SK-N-SH treated with all-trans-retinoic acid at 6 μM for 48 hours (cell line): ENCODE data around the gene SPATA45.

Experiments used
- ATAC-seq: fragments of 200-7000 bp; cut with Tn5 transposase; 3 replicates; pipeline ENCODE4 v1.9.1; 2020; ENCODE audit warnings: mild to moderate bottlenecking, moderate library complexity
- ARNTL ChIP-seq: fragments of 450-650 bp; formaldehyde crosslinking; IDR thresholded peaks from 2 replicates; pipeline ENCODE4 v1.5.0; 2020; ENCODE audit warnings: low read depth, mild to moderate bottlenecking, moderate library complexity, borderline replicate concordance
- BACH2 ChIP-seq: fragments of 250-450 bp; sonication (Bioruptor Pico); IDR thresholded peaks from 2 replicates; pipeline ENCODE4 v1.9.0; 2021; ENCODE audit warnings: mild to moderate bottlenecking, borderline replicate concordance
- CREB5 ChIP-seq: fragments of 250-450 bp; sonication (Bioruptor Pico); IDR thresholded peaks from 2 replicates; pipeline ENCODE4 v1.5.1; 2020; ENCODE audit warnings: low read depth, mild to moderate bottlenecking, moderate library complexity
- CSDC2 ChIP-seq: fragments of 250-450 bp; sonication (Bioruptor Pico); IDR thresholded peaks from 2 replicates; pipeline ENCODE4 v1.5.0; 2020; ENCODE audit warnings: mild to moderate bottlenecking, moderate library complexity
- CSRNP3 ChIP-seq: fragments of 250-450 bp; sonication (Bioruptor Pico); IDR thresholded peaks from 2 replicates; pipeline ENCODE4 v1.5.1; 2021; ENCODE audit warnings: mild to moderate bottlenecking, moderate library complexity
- ESRRG ChIP-seq: fragments of 250-450 bp; sonication (Bioruptor Pico); IDR thresholded peaks from 2 replicates; pipeline ENCODE4 v1.6.1; 2021; ENCODE audit warnings: mild to moderate bottlenecking
- ISL1 ChIP-seq: fragments of 250-450 bp; sonication (Bioruptor Pico); IDR thresholded peaks from 2 replicates; pipeline ENCODE4 v2.1.2; 2022; ENCODE audit warnings: mild to moderate bottlenecking, moderate library complexity
- OSR1 ChIP-seq: fragments of 250-450 bp; sonication (Bioruptor Pico); IDR thresholded peaks from 2 replicates; pipeline ENCODE4 v1.8.0; 2022; ENCODE audit warnings: moderate library complexity, mild to moderate bottlenecking, inconsistent platforms
- PATZ1 ChIP-seq: fragments of 250-450 bp; sonication (Bioruptor Pico); IDR thresholded peaks from 2 replicates; pipeline ENCODE4 v1.8.0; 2020; ENCODE audit warnings: mild to moderate bottlenecking, moderate library complexity, borderline replicate concordance
- POU6F1 ChIP-seq: fragments of 250-450 bp; sonication (Bioruptor Pico); IDR thresholded peaks from 2 replicates; pipeline ENCODE4 v1.8.0; 2021; ENCODE audit warnings: low read depth, mild to moderate bottlenecking, moderate library complexity, borderline replicate concordance
- PPARA ChIP-seq: fragments of 250-450 bp; sonication (Bioruptor Pico); IDR thresholded peaks from 2 replicates; pipeline ENCODE4 v1.5.0; 2020; ENCODE audit warnings: mild to moderate bottlenecking, borderline replicate concordance
- RARB ChIP-seq: fragments of 250-450 bp; sonication (Bioruptor Pico); IDR thresholded peaks from 2 replicates; pipeline ENCODE4 v1.8.0; 2021; ENCODE audit warnings: mild to moderate bottlenecking, moderate library complexity
- SNAI2 ChIP-seq: fragments of 250-450 bp; sonication (Bioruptor Pico); IDR thresholded peaks from 2 replicates; pipeline ENCODE4 v1.5.0; 2020; ENCODE audit warnings: mild to moderate bottlenecking, moderate library complexity
- TCF4 ChIP-seq: fragments of 250-450 bp; sonication (Bioruptor Pico); IDR thresholded peaks from 2 replicates; pipeline ENCODE4 v1.8.0; 2021; ENCODE audit warnings: mild to moderate bottlenecking, moderate library complexity, borderline replicate concordance
- TOX ChIP-seq: fragments of 250-450 bp; sonication (Bioruptor Pico); IDR thresholded peaks from 2 replicates; pipeline ENCODE4 v1.8.0; 2021; ENCODE audit warnings: mild to moderate bottlenecking, moderate library complexity, borderline replicate concordance
- TSHZ2 ChIP-seq: fragments of 250-450 bp; sonication (Bioruptor Pico); IDR thresholded peaks from 2 replicates; pipeline ENCODE4 v1.5.0; 2020; ENCODE audit warnings: mild to moderate bottlenecking, moderate library complexity
- ZC3H10 ChIP-seq: fragments of 250-450 bp; sonication (Bioruptor Pico); IDR thresholded peaks from 2 replicates; pipeline ENCODE4 v1.5.1; 2021; ENCODE audit warnings: mild to moderate bottlenecking, moderate library complexity
- ZFP30 ChIP-seq: fragments of 450-650 bp; formaldehyde crosslinking; IDR thresholded peaks from 2 replicates; pipeline ENCODE4 v1.5.0; 2022; ENCODE audit warnings: mild to moderate bottlenecking, moderate library complexity
- ZNF565 ChIP-seq: fragments of 450-650 bp; formaldehyde crosslinking; conservative IDR thresholded peaks from 2 replicates; pipeline ENCODE4 v1.5.0; 2020; ENCODE audit warnings: low read depth, mild to moderate bottlenecking, moderate library complexity
- ZNF70 ChIP-seq: fragments of 450-650 bp; formaldehyde crosslinking; IDR thresholded peaks from 2 replicates; pipeline ENCODE4 v1.5.0; 2020; ENCODE audit warnings: mild to moderate bottlenecking, moderate library complexity

Gene SPATA45

GRCh38 chr1:212847549-212847948 is at the start of gene SPATA45:
Gene SPATA45, minus strand, starts transcription at chr1:212847649. Its CDS starts 11,500 bp downstream, at chr1:212836149.
- no peak for ATAC-seq
- no peak for TF ChIP-seq BACH2 (CRISPR knock-in tag)
- no peak for TF ChIP-seq TOX
- TF ChIP-seq TCF4 (CRISPR knock-in tag): no peak
- TF ChIP-seq OSR1 (CRISPR knock-in tag): no peak
- TF ChIP-seq ARNTL (CRISPR knock-in tag): no peak
- TF ChIP-seq ZNF70 (CRISPR knock-in tag): no peak
- no peak for TF ChIP-seq CSDC2 (CRISPR knock-in tag)
- TF ChIP-seq ZNF565 (CRISPR knock-in tag): no peak
- TF ChIP-seq POU6F1 (CRISPR knock-in tag): no peak
- TF ChIP-seq SNAI2 (CRISPR knock-in tag): no peak
- no peak for TF ChIP-seq CSRNP3 (CRISPR knock-in tag)
- TF ChIP-seq CREB5 (CRISPR knock-in tag): no peak
- no peak for TF ChIP-seq ZFP30 (CRISPR knock-in tag)
- TF ChIP-seq ZC3H10 (CRISPR knock-in tag): no peak
- no peak for TF ChIP-seq RARB (CRISPR knock-in tag)
- no peak for TF ChIP-seq ESRRG (CRISPR knock-in tag)

- TF ChIP-seq TCF4 (CRISPR knock-in tag): no peak
- TF ChIP-seq PATZ1 (CRISPR knock-in tag): no peak
- TF ChIP-seq ARNTL (CRISPR knock-in tag): no peak
- TF ChIP-seq TOX: no peak
- no peak for TF ChIP-seq CSDC2 (CRISPR knock-in tag)
- TF ChIP-seq ZC3H10 (CRISPR knock-in tag): no peak
- TF ChIP-seq ZNF70 (CRISPR knock-in tag): no peak
- TF ChIP-seq POU6F1 (CRISPR knock-in tag): no peak
- TF ChIP-seq OSR1 (CRISPR knock-in tag): no peak
- TF ChIP-seq ZFP30 (CRISPR knock-in tag): no peak
- no peak for TF ChIP-seq BACH2 (CRISPR knock-in tag)
- no peak for TF ChIP-seq ISL1
- no peak for TF ChIP-seq PPARA (CRISPR knock-in tag)
- TF ChIP-seq TSHZ2 (CRISPR knock-in tag): no peak
- TF ChIP-seq, all 23 proteins: peak for 0
- ATAC-seq: no peak
These were observed 44.7 kb upstream of the SPATA45 start for GRCh38 chr1:212892108-212892507.
